OCI-LY1 (cell line): ENCODE results near the gene RNF169.

Experiments
- H2AFZ ChIP-seq: fragments of 200-600 bp; sonication (generic), shearing (Covaris generic); 2 replicates; pipeline ENCODE4 v1.6.0; 2014; ENCODE audit warnings: antibody characterized with exemption, mild to moderate bottlenecking, low read length
- H3F3A ChIP-seq: fragments of 200-600 bp; sonication (generic), shearing (Covaris generic); 2 replicates; pipeline ENCODE4 v1.6.0; 2014; ENCODE audit warnings: mild to moderate bottlenecking, antibody characterized with exemption, low read length, moderate library complexity; ENCODE audit not compliant: insufficient read depth
- H3K27ac ChIP-seq: fragments of 200-600 bp; sonication (generic); 2 replicates; pipeline ENCODE4 v1.5.1; 2014; ENCODE audit warnings: low read length, mixed run types, mild to moderate bottlenecking, low read depth; ENCODE audit not compliant: poor library complexity, severe bottlenecking
- H3K27me3 ChIP-seq: fragments of 200-600 bp; sonication (generic); 2 replicates; pipeline ENCODE4 v1.6.0; 2014; ENCODE audit warnings: antibody characterized with exemption, mild to moderate bottlenecking, low read length, moderate library complexity; ENCODE audit not compliant: insufficient read depth
- H3K36me3 ChIP-seq: fragments of 200-600 bp; sonication (generic); 2 replicates; pipeline ENCODE4 v1.6.1; 2014; ENCODE audit warnings: mild to moderate bottlenecking, antibody characterized with exemption, low read length, moderate library complexity, mixed read lengths; ENCODE audit not compliant: insufficient read depth
- H3K4me1 ChIP-seq: fragments of 200-600 bp; sonication (generic); 2 replicates; pipeline ENCODE4 v1.5.1; 2014; ENCODE audit warnings: mild to moderate bottlenecking, low read length, moderate library complexity; ENCODE audit not compliant: insufficient read depth, severe bottlenecking
- H3K4me2 ChIP-seq: fragments of 200-600 bp; sonication (generic), shearing (Covaris generic); 2 replicates; pipeline ENCODE4 v1.6.1; 2014; ENCODE audit warnings: low read length
- H3K4me3 ChIP-seq: fragments of 200-600 bp; sonication (generic); 2 replicates; pipeline ENCODE4 v1.5.1; 2014; ENCODE audit warnings: low read length, low read depth, mild to moderate bottlenecking, mixed read lengths; ENCODE audit not compliant: poor library complexity, severe bottlenecking
- H3K79me2 ChIP-seq: fragments of 200-600 bp; shearing (Covaris generic); 2 replicates; pipeline ENCODE4 v1.6.1; 2016; ENCODE audit warnings: mixed run types, low read length, mixed read lengths; ENCODE audit not compliant: insufficient read depth
- H3K9ac ChIP-seq: fragments of 200-600 bp; sonication (generic), shearing (Covaris generic); 2 replicates; pipeline ENCODE4 v1.6.1; 2014; ENCODE audit warnings: mild to moderate bottlenecking, low read length, mixed read lengths
- H3K9me2 ChIP-seq: fragments of 200-600 bp; sonication (generic), shearing (Covaris generic); 2 replicates; pipeline ENCODE4 v1.6.1; 2014; ENCODE audit warnings: low read depth, mild to moderate bottlenecking, low read length, mixed read lengths
- H3K9me3 ChIP-seq: fragments of 200-600 bp; shearing (Covaris generic); 2 replicates; pipeline ENCODE4 v1.6.1; 2014; ENCODE audit warnings: low read length, mixed read lengths
- H4K20me1 ChIP-seq: fragments of 200-600 bp; sonication (generic), shearing (Covaris generic); 2 replicates; pipeline ENCODE4 v1.6.0; 2016; ENCODE audit warnings: mild to moderate bottlenecking, low read length; ENCODE audit not compliant: insufficient read depth
- EZH2 ChIP-seq: fragments of 200-600 bp; sonication (generic), shearing (Covaris generic); IDR thresholded peaks from 2 replicates; pipeline ENCODE4 v1.8.0; 2017; ENCODE audit warnings: borderline replicate concordance, mixed run types, mild to moderate bottlenecking, antibody characterized with exemption, low read length, moderate library complexity, mixed read lengths
- TF ChIP-seq, protein P1 (sequence below): fragments of 200-600 bp; sonication (generic), shearing (Covaris generic); IDR thresholded peaks from 2 replicates; pipeline ENCODE4 v1.5.1; 2017; ENCODE audit warnings: mild to moderate bottlenecking, antibody characterized with exemption, low read length, moderate library complexity, mixed read lengths

RNF169 gene

DNA sequence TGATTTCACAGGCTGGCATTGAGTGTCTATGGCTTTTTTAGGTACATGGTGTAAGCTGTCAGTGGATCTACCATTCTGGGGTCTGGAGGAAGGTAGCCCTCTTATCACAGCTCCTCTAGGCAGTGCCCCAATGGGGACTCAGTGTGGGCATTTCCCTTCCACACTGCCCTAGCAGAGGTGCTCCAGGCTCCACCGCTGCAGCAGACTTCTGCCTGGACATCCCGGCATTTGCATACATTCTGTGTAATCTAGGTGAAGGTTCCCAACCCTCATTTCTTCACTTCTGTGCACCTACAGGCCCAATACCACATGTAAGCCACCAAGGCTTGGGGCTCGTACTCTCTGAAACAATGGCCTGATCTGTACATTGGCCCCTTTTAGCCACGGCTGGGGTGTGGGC is 78.3 kb downstream of the RNF169 start:
- Histone ChIP-seq H3K79me2 (no peaks in the 10 kb centered on the region), H3F3A (no peaks in the 10 kb centered on the region), H3K27ac (no peak overlapping the region), H3K4me3 (no peak overlapping the region), H3K36me3 (peaks cover 82% of the 10 kb centered on the region), H3K4me2 (no peak overlapping the region), H3K27me3 (no peaks in the 10 kb centered on the region), H2AFZ (no peak overlapping the region), H4K20me1 (no peaks in the 10 kb centered on the region), H3K9me3 (peaks cover 26% of the 10 kb centered on the region), H3K9me2 (no peaks in the 10 kb centered on the region), H3K9ac (no peak overlapping the region), H3K4me1 (no peaks in the 10 kb centered on the region)
- no peak for TF ChIP-seq EZH2
- TF ChIP-seq, protein P1, sequence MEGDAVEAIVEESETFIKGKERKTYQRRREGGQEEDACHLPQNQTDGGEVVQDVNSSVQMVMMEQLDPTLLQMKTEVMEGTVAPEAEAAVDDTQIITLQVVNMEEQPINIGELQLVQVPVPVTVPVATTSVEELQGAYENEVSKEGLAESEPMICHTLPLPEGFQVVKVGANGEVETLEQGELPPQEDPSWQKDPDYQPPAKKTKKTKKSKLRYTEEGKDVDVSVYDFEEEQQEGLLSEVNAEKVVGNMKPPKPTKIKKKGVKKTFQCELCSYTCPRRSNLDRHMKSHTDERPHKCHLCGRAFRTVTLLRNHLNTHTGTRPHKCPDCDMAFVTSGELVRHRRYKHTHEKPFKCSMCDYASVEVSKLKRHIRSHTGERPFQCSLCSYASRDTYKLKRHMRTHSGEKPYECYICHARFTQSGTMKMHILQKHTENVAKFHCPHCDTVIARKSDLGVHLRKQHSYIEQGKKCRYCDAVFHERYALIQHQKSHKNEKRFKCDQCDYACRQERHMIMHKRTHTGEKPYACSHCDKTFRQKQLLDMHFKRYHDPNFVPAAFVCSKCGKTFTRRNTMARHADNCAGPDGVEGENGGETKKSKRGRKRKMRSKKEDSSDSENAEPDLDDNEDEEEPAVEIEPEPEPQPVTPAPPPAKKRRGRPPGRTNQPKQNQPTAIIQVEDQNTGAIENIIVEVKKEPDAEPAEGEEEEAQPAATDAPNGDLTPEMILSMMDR, result no peak

DNA sequence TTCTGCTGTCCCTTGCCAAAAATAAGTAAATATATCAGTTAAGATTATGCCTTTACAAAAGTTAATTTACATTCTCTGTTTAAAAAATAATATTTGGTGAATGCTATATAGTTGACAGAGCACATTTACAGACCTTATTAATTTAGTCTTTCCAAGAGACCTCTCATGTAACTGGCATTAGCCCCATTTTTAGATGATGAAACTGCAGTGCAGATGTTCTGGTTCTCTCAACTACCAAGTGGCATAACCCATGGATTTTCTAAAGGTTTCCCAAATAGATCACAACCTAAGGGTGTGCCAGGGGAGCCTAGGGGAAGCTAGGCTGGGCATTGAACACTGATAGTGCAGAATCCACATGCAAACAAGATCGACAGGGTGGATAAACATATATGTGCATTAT is 88.5 kb downstream of the RNF169 start:
- Histone ChIP-seq H3K27me3 (no peaks in the 10 kb centered on the region), H3K27ac (no peak overlapping the region), H3K9me2 (no peaks in the 10 kb centered on the region), H3K79me2 (no peaks in the 10 kb centered on the region), H4K20me1 (no peaks in the 10 kb centered on the region), H3K9me3 (no peaks in the 10 kb centered on the region), H2AFZ (no peak overlapping the region), H3K4me2 (no peak overlapping the region), H3K9ac (no peak overlapping the region), H3K4me3 (no peak overlapping the region), H3K36me3 (peaks cover 86% of the 10 kb centered on the region), H3K4me1 (no peaks in the 10 kb centered on the region), H3F3A (no peaks in the 10 kb centered on the region)
- TF ChIP-seq, protein P1, result no peak
- TF ChIP-seq EZH2, result no peak

DNA sequence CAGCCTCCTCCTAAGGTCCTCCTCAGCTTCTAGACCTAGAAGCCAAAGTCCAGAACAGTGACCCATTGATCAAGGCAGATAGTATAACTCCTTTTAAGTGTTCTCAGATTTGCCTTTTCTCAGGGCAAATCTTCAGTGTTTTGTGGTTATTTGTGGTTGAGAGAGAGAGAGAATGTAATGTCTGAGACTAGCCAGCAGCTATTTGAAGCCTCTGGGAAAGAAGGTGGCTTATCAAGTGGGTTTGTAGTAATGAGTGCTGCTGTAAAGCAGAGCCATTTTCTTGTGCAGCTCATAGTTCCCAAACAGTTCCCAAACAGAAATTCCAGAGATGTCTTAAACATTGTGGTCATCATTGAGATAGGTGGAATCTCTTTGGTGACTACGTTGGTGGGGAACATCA is 89.5 kb downstream of the RNF169 start:
- no peak overlapping the region for H2AFZ ChIP-seq
- H3K27ac ChIP-seq, result no peak overlapping the region
- no peaks in the 10 kb centered on the region for H3F3A ChIP-seq
- H3K4me1 ChIP-seq, result no peaks in the 10 kb centered on the region
- H3K36me3 ChIP-seq, result peaks cover 89% of the 10 kb centered on the region
- no peaks in the 10 kb centered on the region for H3K27me3 ChIP-seq
- H3K9me3 ChIP-seq, result no peaks in the 10 kb centered on the region
- H4K20me1 ChIP-seq, result no peaks in the 10 kb centered on the region
- no peak for TF ChIP-seq EZH2
- TF ChIP-seq, protein P1, result no peak
- H3K4me2 ChIP-seq, result no peak overlapping the region
- H3K9me2 ChIP-seq, result no peaks in the 10 kb centered on the region
- no peaks in the 10 kb centered on the region for H3K79me2 ChIP-seq
- no peak overlapping the region for H3K4me3 ChIP-seq
- H3K9ac ChIP-seq, result no peak overlapping the region
